Fibroblast of skin of right quadriceps (primary cell): Measurements from ENCODE around the gene TMEM132D.

ENCODE experiments used
- DNase-seq: peaks from one replicate; pipeline ENCODE4 v3.0.0-alpha.2; 2013

TMEM132D gene

GRCh38 chr12:129657179-129657578, 246.6 kb downstream of the TMEM132D start:
- no peak for DNase-seq

DNA sequence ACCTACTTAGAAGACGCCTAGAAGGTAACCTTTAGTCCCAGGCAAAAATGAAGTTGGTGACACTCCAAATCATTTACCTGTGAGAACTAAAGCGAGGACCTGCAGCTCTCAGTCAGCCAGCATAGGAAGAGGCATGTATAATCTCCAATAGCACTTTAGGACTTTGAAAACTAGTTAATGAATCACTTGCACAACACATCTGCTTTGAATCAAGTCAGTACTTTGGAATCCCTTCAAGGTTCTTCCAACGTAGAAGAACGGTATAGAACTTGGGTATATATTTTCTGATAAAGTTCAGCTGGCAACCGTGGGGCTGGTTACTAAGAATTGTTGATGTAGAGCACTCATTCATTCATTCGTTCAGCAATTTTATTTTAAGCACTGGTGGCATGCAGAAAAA, 251.9 kb downstream of the TMEM132D start:
- peak; percentile 61 for DNase-seq

- no peak for DNase-seq
These were observed 261.9 kb downstream of the TMEM132D start for GRCh38 chr12:129641926-129642325.

DNA sequence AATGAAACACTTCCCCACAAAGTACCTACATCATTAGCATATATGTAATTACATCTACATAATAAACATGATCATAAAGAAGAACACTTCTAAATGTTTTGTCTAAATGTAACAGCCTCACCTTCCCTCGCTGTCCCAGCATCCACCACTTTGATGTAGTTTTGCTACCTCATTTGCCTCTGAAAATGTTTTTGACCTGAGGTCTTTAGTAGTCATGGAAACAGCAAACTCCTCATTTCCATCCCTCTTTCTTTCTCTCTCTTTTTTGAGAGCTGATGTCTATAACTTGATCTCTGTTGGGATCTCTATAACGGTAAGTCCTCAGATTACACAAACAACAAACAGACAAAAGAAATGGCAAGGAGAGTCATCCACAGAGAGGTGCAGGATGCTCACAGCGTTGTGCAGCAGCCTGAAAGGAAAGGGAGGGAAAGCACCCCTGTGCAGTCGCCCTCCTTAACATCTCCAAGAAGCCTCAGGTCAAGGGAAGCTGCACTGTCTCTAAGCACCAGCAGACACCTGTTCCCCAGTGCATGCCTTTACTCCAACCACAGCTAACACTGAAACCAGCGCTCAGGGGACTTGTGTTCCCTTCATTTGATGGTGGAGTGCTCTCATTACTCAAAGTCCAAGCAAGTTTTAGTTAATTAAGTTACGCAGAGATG, 268.7 kb downstream of the TMEM132D start:
- no peak for DNase-seq

DNA sequence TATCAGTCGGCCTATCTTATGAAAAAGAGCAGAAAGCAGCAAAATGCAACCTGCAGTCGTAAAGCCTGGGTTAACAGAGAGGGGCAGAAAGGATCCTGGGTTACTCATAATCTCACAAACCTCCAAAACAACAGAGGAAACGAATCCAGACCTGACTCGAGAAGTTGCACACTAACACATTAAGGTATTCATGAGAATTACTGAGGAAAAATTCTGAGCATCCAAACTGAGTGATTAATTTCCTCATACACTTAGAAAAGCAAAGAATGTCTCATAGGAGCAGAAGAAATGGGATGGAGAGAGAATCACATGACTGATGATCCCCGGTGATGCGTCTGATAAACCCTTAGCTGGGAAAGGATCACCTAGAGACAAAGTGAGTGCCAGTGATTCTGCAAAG, 272.5 kb downstream of the TMEM132D start:
- peak; percentile 10 for DNase-seq

DNA sequence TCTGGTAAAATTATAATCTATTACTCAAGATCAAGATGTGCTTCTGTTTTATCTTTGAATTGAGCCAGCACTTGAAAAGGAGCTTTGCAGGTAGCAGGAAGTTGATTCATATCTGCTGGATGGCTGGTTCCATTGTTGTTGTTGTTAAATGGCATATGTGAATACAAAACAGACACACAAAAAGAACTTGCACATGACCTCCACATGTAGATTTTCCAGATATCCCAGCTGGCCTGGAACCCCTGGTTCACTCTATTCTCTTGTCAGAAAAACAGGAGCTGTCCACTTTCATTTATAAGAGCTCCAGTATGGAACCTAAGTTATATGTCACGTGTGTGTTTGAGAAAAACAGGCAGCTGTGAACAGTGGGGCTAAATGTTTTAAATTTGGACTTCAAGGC, 273.9 kb downstream of the TMEM132D start:
- DNase-seq: no peak

DNA sequence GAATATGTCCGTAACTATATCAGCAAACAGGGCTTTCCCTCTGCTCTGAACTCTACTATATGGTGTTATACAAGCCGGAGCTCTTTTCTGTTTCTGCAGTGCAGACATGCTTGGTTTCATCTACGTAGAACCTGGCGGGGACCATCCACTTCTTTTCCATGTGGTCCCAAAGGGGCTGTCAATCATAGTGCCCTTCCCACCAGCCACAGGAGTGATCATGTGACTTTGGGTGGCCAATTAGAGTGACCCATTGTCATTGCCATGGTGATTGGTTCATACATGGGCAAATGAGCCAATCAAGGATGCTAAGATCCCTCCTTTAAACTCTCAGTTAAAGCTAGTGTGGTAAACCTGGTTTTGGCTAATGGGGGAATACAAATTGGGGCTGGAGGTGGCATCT, 281.3 kb downstream of the TMEM132D start:
- no peak for DNase-seq

DNA sequence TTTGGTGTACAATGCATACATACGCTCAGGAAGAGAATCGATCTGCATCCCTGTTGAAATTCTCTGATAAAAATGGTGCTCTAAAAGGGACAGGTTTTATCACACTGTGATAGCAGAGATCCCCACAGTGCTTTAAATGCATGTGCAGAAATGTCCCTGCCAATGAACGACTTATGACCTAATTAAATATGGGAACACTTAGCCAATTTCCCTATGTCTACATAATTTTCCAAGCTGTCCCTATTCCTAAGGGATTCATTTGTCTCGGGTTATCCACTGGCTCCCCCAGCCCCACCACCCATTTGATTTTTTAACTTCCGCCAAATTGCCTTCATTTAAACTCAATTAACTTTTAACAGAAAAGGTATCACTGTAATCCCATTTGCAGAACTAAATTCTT, 284.6 kb downstream of the TMEM132D start:
- DNase-seq: no peak

DNA sequence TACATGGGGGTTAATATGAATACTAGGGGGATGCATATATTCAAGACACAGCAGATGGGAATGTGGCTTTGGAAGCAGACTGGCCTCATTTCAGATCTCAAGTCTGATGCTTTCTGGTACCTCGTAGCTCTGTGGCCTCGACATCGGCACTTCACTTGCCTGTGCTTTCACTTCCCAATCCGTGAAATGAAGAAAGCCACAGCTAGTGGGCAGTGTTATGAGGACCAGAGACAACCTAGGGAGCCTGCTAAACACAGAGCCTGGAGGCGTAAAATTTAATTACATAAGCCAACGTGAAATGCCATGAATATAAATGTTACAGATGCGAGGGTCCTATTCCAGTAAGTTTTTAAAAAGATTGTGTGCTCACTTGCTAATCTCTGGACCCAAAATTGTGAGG, 286.0 kb downstream of the TMEM132D start:
- DNase-seq: no peak

DNA sequence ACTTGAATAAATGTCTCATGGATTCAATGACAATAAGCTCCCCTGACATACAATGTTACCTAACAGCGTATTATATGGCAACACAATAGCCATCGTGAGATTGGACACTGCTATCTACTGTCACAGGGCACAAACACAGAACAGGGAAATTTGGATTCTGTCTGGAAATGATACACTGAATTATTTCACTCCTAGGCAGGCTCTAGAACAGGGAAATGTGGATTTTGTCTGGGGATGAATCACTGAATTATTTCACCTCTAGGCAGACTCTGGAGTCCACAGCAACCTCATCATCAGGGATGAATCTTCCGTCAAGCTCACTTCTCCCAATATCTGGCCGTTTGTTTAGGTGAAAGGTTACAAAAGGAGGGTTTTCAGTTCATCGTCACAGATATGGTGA, 288.8 kb downstream of the TMEM132D start:
- DNase-seq: peak; percentile 56

DNA sequence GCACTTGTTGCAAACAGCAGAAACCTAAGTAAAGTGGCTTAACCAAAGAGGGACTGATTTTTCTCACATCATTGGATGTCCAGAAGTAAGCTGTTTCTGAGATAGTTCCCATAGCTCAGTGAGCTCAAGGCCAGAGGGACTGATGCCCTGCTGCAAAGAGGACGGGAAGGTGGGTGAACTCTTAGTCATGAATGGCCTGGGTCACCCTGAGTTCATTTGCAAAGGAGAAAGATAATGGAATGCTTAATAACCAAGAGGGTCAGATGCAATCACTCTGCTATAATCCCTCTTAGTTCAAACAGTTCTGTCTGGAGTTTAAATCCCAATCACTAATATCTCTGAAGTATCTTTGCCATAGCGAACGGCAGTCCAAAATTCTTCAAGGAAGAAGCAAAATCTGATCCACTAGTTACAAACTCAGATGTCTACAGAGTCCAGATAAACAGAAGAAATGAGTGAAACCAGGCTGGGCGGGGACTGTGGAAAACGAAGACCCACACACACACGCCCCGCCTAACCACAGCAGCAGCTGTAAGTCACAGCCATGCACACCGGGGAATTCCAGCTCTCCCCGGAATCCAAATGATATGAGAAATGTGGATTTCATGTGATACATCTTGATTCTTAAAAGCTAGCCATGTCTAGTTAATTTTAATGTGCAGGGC, 289.5 kb downstream of the TMEM132D start:
- peak; percentile 49 for DNase-seq

DNA sequence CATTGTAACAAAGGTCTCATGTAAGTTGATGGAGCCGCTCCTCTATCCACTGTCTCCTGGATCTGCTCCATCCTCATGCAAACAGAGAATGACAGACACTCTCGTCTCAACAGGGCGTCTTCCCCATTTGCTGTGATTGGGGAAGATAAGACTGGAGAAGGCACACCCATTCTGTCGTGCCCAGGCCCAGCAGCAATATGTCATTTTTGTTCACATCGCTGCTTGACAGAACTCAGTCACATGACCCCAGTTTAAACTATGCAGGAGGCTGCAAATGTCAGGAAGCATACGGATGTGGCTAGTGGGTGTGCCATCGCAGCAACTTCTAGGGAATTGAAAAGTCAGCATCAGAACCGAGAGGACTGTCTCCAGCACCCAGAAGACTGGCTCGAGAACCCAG, 290.5 kb downstream of the TMEM132D start:
- DNase-seq: no peak

DNA sequence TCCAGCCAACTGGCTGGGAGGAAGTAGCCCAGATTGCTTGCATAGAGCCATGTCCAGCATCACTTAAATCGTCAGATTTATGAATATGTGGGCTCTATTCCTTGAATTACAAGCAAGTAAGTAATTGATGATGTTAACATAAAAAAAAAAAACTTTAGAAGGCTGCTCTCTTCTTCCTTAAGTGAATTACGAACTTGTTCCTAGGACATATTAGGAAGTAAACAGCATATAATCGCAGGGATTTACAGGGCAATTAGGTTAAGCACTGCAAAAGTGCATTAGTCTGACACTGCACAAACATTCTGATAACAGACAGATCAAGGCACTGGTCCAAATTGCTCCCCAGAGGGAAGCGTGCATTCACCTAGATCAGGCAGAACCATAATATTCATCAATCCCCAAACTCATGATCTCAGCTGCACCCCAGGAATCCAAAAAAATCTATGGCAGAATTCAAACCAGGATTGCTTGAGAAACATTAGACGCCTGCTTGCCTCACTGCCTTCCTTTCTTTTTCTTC, 293.2 kb downstream of the TMEM132D start:
- no peak for DNase-seq

- DNase-seq: peak; percentile 43
These were observed 296.1 kb downstream of the TMEM132D start for GRCh38 chr12:129607756-129608155.

DNA sequence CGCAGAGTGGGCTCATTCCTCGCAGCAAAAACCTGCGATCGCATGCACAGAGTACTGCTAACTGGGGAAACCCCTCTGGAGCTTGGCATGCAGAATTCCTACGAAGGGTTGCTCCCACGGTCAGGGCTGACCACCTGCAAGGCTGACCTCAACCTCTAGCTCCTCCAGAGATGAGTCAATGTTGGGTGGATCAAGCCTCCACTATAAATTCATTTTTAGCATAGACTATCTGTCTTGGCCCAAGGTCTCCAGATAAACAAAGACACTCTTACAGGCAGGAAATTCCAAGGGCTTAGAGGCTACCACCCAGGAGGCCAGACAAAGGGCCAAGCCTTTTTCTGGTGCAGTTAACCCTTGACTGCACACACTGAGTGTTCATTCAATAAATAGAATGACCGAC, 296.5 kb downstream of the TMEM132D start:
- peak; percentile 78 for DNase-seq

GRCh38 chr12:129606239-129606638, 297.6 kb downstream of the TMEM132D start:
- DNase-seq: no peak

DNA sequence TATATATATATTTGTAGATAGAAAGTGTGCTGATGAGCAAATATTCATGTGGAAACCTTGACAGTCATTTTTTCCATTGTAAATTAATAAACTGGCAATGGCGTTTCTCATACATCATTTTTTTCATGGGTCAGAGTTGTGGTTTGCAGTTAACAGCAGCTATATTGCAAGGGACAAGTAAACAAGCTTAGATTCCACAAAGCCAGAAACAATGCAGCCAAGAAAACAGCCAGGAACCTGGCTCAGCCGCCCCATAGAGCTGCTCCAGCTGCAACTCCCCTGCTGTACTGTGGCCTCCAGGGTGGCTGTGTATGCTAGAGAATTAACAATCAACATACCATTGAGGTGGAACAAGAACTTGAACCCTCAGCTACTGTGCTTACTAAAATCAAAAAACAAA, 298.2 kb downstream of the TMEM132D start:
- DNase-seq: peak; percentile 32

DNA sequence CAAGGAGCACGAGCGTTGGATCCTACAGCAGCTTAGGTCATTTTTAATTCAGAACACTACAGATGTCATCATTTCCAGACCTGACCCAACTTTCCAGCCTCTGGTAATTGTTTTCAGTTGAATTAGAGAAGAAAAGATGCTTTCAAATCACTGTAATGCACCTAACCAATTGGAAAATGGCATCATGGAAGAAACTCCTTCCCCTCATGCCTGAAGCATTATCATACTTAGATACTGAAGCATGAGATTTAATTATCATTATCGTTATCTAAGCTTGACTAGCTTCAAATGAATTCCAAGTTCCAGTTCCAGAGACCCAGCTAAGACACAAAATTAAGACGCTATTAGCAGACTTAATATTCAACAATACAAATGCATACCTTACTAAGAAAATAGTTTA, 299.3 kb downstream of the TMEM132D start:
- DNase-seq: no peak

- peak; percentile 86 for DNase-seq
These were observed 304.4 kb downstream of the TMEM132D start for GRCh38 chr12:129599406-129599805.

DNA sequence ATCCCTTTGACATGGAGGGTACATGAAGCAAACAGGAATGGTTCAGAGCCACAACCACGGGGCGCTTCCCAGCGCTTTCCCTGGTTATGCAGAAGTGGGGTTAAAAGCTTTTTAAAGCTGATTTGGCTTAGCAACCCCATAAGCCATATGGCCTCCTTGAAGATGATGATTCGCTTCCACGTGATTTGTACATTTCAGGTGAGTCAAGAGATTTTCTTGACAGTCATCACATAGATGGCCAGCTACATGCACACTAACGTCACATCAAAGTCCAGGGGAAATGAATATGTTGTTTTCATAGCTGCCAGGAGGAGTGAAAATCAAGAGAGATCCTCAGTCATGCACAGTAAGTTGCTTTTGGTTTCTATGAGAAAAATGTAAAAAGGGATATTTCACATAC, 309.7 kb downstream of the TMEM132D start:
- peak; percentile 14 for DNase-seq

DNA sequence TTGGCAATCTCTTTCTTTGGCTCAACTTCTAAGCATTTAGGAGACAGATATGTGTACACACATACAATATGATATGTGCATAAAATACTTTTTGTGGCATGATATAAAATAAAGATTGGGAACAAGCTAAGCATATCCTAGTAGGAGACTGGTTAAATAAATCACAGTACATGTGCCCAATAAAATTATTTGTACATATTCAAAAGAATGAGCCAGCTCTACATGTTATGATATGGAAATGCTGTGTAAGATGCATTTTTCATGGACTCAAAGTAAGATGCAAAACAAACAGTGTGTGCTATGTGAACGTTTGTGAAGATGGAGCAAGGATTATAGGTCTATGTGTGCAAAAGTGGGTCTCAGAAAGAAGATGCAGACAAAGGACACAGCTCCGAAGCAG, 311.4 kb downstream of the TMEM132D start:
- DNase-seq: no peak

GRCh38 chr12:129589503-129589902, 314.3 kb downstream of the TMEM132D start:
- DNase-seq: no peak

DNA sequence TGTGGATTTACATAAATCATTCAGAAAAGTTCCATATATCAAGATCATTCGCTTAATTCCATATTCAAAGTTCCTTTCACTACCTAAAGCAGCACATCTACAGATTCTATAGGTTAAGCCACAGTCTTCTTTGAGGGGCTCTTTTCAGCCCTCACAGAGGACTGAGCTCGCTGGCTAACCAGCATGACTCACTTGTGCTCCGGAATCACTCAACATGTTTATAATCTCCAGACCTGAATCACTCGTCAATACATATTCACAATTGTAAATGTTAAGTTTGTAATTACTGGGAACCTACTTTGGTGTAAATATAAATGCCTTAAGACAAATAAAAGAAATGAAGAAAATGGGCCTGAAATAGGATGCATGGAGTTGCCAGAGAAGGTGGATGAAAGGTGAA, 315.7 kb downstream of the TMEM132D start:
- no peak for DNase-seq

- DNase-seq: no peak
These were observed 318.5 kb downstream of the TMEM132D start for GRCh38 chr12:129585296-129585695.

GRCh38 chr12:129579879-129580278, 323.9 kb downstream of the TMEM132D start:
- DNase-seq: no peak
